Astrocyte of the spinal cord (primary cell): ENCODE data around the gene BPHL.

Experiments
- DNase-seq: peaks from one replicate; pipeline ENCODE4 v3.0.0; 2011; ENCODE audit warnings: low read depth, low spot score
- H3K4me3 ChIP-seq: 2 replicates; pipeline ENCODE4 v1.5.1; 2011; ENCODE audit warnings: low read depth, mild to moderate bottlenecking, low read length, moderate library complexity
- in situ Hi-C: cut with HindIII; loops from 2 replicates; pipeline ENCODE4 v1.10.0; 2017; ENCODE audit warnings: low sequenced_read_pairs
- TF ChIP-seq, protein P1 (sequence below): IDR thresholded peaks from 2 replicates; pipeline ENCODE4 v1.5.1; 2012; ENCODE audit warnings: low read depth, mild to moderate bottlenecking, low read length, inconsistent platforms

Gene BPHL

DNA sequence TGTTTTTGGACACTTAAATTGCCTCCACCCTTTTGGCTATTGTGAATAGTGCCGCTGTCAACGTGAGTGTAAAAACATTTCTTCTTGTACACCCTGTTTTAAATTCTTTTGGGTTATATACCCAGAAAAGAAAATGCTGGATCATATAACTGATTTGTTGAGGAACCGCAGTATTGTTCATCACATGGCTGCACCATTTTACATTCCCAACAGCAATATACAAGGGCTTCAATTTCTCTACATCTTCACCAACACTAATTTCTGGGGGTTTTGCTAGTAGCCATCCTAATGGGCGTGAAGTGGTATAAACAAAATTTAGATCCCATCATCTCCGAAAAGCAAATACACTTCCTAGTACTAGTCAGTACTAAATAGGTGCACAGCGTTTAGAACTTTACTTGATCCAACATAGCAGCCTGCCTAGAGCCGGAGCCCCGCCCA lies 579 bp upstream of the BPHL start:
- no peak for DNase-seq
- peak overlapping the region; percentile 75 for H3K4me3 ChIP-seq
- TF ChIP-seq, protein P1, sequence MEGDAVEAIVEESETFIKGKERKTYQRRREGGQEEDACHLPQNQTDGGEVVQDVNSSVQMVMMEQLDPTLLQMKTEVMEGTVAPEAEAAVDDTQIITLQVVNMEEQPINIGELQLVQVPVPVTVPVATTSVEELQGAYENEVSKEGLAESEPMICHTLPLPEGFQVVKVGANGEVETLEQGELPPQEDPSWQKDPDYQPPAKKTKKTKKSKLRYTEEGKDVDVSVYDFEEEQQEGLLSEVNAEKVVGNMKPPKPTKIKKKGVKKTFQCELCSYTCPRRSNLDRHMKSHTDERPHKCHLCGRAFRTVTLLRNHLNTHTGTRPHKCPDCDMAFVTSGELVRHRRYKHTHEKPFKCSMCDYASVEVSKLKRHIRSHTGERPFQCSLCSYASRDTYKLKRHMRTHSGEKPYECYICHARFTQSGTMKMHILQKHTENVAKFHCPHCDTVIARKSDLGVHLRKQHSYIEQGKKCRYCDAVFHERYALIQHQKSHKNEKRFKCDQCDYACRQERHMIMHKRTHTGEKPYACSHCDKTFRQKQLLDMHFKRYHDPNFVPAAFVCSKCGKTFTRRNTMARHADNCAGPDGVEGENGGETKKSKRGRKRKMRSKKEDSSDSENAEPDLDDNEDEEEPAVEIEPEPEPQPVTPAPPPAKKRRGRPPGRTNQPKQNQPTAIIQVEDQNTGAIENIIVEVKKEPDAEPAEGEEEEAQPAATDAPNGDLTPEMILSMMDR, result no peak
- in situ Hi-C loops, result no loop called here

GRCh38 chr6:3119040-3119723 lies 671 bp downstream of the BPHL start:
- peak; percentile 48 for DNase-seq
- TF ChIP-seq, protein P1, result no peak
- in situ Hi-C loops, result no loop called here
- H3K4me3 ChIP-seq, result peak overlapping the region; percentile 75

DNA sequence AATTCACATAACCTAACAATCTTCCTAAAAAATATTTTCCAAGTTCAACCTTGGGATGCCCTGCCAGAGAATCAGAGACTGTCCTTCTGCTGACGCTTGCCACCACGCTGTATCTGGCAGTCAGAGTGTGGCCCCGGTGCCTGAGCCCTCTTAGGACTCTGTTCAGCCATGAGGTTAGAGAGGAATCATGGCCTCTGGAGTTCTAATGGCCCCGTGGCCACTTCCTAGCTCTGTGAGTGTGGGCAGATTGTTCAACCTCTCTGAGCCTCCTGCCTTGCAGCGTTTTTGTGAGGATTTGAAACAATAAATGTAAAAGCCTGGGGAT lies 2.2 kb downstream of the BPHL start:
- no peak overlapping the region for H3K4me3 ChIP-seq
- in situ Hi-C loops, result no loop called here
- DNase-seq, result no peak
- TF ChIP-seq, protein P1, result no peak

GRCh38 chr6:3122823-3123182 lies 4.3 kb downstream of the BPHL start:
- H3K4me3 ChIP-seq, result no peak overlapping the region
- in situ Hi-C loops, result no loop called here
- no peak for DNase-seq
- TF ChIP-seq, protein P1, result no peak

- TF ChIP-seq, protein P1, result no peak
- no peak for DNase-seq
- no peak overlapping the region for H3K4me3 ChIP-seq
- in situ Hi-C loops, result no loop called here
These were observed 6.2 kb downstream of the BPHL start for GRCh38 chr6:3124667-3125066.

DNA sequence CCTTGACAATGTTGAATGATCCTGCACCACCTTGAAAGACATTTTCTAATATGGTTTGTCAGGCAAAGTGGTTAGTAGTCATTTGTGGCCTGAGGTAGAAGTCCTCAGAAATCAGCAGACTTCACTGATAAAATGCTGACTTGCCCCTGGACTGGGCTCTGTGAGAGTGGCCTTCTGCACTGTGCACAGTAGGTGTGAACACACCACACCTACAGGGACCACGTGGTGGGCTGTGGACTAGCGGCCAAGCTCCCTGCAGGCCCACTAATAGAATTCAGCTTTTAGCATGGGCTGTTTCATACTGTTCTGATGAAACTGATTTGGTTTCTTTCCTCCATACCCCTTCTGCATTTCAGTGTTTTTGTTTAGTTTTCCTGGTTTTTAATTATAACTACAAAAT lies 7.3 kb downstream of the BPHL start:
- in situ Hi-C loops, result no loop called here
- no peak overlapping the region for H3K4me3 ChIP-seq
- TF ChIP-seq, protein P1, result no peak
- no peak for DNase-seq
